Sigmoid colon (tissue), 7 donors: ENCODE results near the gene TNFRSF12A. TPM values are rescaled to one million over a fixed set of nuclear protein-coding genes. Genes with fewer than 3 reads are reported as not detected.

ENCODE experiments used
- DNase-seq: peaks from one replicate; pipeline ENCODE4 v3.0.0-alpha.2; 2019
- H3K27ac ChIP-seq, 4 donors: fragments of 200-600 bp; sonication (generic); one replicate each; pipeline ENCODE4 v1.5.1; 2016 to 2019; ENCODE audit warnings: mild to moderate bottlenecking in 1 of 4
- H3K27me3 ChIP-seq, 3 donors: fragments of 200-600 bp; sonication (generic); one replicate each; pipeline ENCODE4 v1.5.1; 2019; ENCODE audit warnings: mild to moderate bottlenecking in 1 of 3
- H3K36me3 ChIP-seq, 4 donors: fragments of 200-600 bp; sonication (generic); one replicate each; pipeline ENCODE4 v1.5.1; 2016 to 2019
- H3K4me1 ChIP-seq, 4 donors: fragments of 200-600 bp; sonication (generic); one replicate each; pipeline ENCODE4 v1.5.1; 2017 to 2019
- H3K4me3 ChIP-seq, 4 donors: fragments of 200-600 bp; sonication (generic); one replicate each; pipeline ENCODE4 v1.5.1; 2017 to 2019; ENCODE audit warnings: mild to moderate bottlenecking in 2 of 4, moderate library complexity in 1 of 4
- H3K9me3 ChIP-seq, 4 donors: fragments of 200-600 bp in 3 of 4; sonication (generic) in 3 of 4; one replicate each; pipeline versions ENCODE4 v1.5.1 to v1.6.1; 2013 to 2019
- EP300 ChIP-seq, 4 donors: sonication (generic); formaldehyde crosslinking; IDR thresholded peaks; one replicate each; pipeline ENCODE4 v1.6.1; 2017; ENCODE audit warnings: antibody characterized with exemption in 4 of 4
- POLR2A ChIP-seq, 2 donors: fragments of 450-650 bp; IDR thresholded peaks; one replicate each; pipeline ENCODE4 v1.6.1; 2016; ENCODE audit warnings: antibody characterized with exemption in 2 of 2, mild to moderate bottlenecking in 2 of 2, moderate library complexity in 2 of 2
- POLR2AphosphoS5 ChIP-seq, 4 donors: sonication (generic); formaldehyde crosslinking; IDR thresholded peaks; one replicate each; pipeline ENCODE4 v1.6.1; 2017; ENCODE audit warnings: antibody characterized with exemption in 4 of 4
- WGBS, 2 donors: extraction: QIAGEN DNeasy Blood & Tissue Kit; methylation state at CpG; one replicate each; pipeline ENCODE4 v1.1.7; 2013; 5-methylcytosine and 5-hydroxymethylcytosine counted together
- intact Hi-C: fragments of 100-400 bp; cut with DNase I; formaldehyde crosslinking; loops from one replicate; pipeline ENCODE4 v1.15.1; 2023
- polyA plus RNA-seq, 3 donors: library from polyadenylated mRNA; stranded (reverse); fragments of 200-250 nt; gene quantifications; one replicate each; pipeline ENCODE4 v1.2.3, GENCODE V29; 2013
- total RNA-seq, 4 donors: library from RNA; depleted of rRNA; stranded (reverse); fragments of >200 nt; gene quantifications; one replicate each; pipeline ENCODE4 v1.1.0, GENCODE V29; 2016
- TF ChIP-seq, protein P1 (sequence below), 4 experiments: fragments of 450-650 bp in 3 of 4; fragments of 200-600 bp in 1 of 4; IDR thresholded peaks; one replicate each; pipeline ENCODE4 v1.5.1; 2016 to 2019; ENCODE audit warnings: antibody characterized with exemption in 4 of 4, mild to moderate bottlenecking in 3 of 4, moderate library complexity in 2 of 4
- donor health status: healthy with polysubstance abuse.
- donor health status: Bipolar disorder and iron deficiency.
- donor health status: healthy.

Gene TNFRSF12A
- total and polyA plus RNA-seq, 7 donors: 6.1 to 78.2 (median 10.3) TPM

DNA sequence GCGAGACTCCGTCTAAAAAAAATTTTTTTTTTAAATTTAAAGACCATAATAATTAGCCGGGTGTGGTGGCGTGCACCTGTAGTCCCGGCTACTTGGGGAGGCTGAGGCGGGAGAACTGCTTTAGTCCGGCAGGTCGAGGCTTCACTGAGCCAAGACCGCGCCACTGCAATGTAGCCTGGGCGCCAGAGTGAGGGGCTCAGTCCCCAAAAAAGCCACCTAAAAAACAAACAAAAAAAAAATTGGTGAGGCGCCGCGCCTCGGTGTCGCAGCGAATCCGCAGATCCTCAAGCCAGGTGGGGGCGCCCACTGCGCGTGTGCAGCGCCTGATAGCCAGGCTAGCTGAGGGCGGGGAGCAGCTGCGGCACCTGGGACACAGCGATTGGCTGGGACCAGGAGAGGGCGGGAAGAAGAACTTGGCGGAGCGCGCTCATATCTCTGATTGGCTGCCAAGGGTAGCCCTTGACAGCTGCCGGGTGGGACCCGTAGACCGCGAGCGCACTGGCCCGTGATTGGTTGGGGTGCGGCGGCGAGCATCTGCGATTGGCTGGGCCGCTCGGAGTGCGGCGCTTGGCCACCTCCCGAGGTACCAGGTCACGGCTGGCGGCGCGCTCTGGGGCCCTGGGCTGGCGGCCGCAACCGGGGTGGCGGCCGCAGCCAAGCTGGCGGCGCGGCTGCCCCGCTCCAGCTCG is 16.4 kb upstream of the TNFRSF12A start:
- Histone ChIP-seq H3K27ac (no peak overlapping the region), H3K27me3 (peaks cover 10 to 54% (median 41%) of the 10 kb centered on the region in 3 donors), H3K4me3 (peak overlapping the region in 3 of 4 donors; percentile 25 to 31 (median 27)), H3K9me3 (no peaks in the 10 kb centered on the region), H3K36me3 (no peaks in the 10 kb centered on the region), H3K4me1 (peaks cover 0 to 7% (median 5%) of the 10 kb centered on the region in 4 donors)
- peak in 2 of 4 donors; percentile 23 to 51 for TF ChIP-seq POLR2AphosphoS5 (IDR thresholded peaks at IDR 0.05)
- no peak for TF ChIP-seq POLR2A (IDR thresholded peaks at IDR 0.05)
- TF ChIP-seq, protein P1, sequence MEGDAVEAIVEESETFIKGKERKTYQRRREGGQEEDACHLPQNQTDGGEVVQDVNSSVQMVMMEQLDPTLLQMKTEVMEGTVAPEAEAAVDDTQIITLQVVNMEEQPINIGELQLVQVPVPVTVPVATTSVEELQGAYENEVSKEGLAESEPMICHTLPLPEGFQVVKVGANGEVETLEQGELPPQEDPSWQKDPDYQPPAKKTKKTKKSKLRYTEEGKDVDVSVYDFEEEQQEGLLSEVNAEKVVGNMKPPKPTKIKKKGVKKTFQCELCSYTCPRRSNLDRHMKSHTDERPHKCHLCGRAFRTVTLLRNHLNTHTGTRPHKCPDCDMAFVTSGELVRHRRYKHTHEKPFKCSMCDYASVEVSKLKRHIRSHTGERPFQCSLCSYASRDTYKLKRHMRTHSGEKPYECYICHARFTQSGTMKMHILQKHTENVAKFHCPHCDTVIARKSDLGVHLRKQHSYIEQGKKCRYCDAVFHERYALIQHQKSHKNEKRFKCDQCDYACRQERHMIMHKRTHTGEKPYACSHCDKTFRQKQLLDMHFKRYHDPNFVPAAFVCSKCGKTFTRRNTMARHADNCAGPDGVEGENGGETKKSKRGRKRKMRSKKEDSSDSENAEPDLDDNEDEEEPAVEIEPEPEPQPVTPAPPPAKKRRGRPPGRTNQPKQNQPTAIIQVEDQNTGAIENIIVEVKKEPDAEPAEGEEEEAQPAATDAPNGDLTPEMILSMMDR (IDR thresholded peaks at IDR 0.05): peak in 3 of 4 experiments; percentile 7 to 39 (median 19)
- TF ChIP-seq EP300 (IDR thresholded peaks at IDR 0.05): no peak
- DNase-seq: peak; percentile 97
- intact Hi-C loops: loop anchor here (1.0 kb wide), 1 partner anchor 25 kb away; no protein-coding TSS in a partner anchor
- 4 to 7% methylated on average over 58 of the region's 58 CpGs for WGBS, 2 donors

DNA sequence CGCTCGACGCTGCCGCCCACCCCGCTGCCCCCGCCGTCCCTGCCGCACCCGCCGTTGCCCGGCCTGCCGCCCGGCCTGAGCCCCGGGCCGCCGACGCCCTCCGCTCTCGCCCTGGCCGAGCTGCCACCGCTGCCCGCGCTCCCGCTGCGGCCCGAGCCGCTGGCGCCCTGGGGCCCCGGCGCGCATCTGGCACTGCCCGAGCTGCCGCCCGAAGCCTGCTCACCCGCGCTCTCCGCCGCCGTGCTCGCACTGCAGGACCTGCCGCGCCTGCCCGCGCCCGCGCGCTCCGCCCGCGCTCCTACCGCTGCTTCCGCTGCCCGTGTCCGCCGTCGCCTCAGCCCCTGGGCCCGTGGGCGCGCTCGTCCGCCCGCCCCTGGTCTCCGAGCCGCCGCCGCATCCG is 15.8 kb upstream of the TNFRSF12A start:
- H3K4me1 ChIP-seq: peaks cover 0 to 7% (median 5%) of the 10 kb centered on the region in 4 donors
- no peaks in the 10 kb centered on the region for H3K9me3 ChIP-seq
- H3K27ac ChIP-seq: no peak overlapping the region
- TF ChIP-seq, protein P1 (IDR thresholded peaks at IDR 0.05): no peak
- TF ChIP-seq POLR2A (IDR thresholded peaks at IDR 0.05): no peak
- TF ChIP-seq EP300 (IDR thresholded peaks at IDR 0.05): no peak
- no peak for DNase-seq
- intact Hi-C loops: no loop called here
- H3K36me3 ChIP-seq: no peaks in the 10 kb centered on the region
- 1% methylated on average over 66 of the region's 67 CpGs for WGBS, 2 donors
- peak overlapping the region in 3 of 4 donors; percentile 25 to 31 (median 27) for H3K4me3 ChIP-seq
- H3K27me3 ChIP-seq: peaks cover 10 to 56% (median 43%) of the 10 kb centered on the region in 3 donors

- peaks cover 0 to 7% (median 5%) of the 10 kb centered on the region in 4 donors for H3K4me1 ChIP-seq
- TF ChIP-seq, protein P1 (IDR thresholded peaks at IDR 0.05): no peak
- no peak for TF ChIP-seq POLR2AphosphoS5 (IDR thresholded peaks at IDR 0.05)
- no peak for TF ChIP-seq EP300 (IDR thresholded peaks at IDR 0.05)
- no peak for TF ChIP-seq POLR2A (IDR thresholded peaks at IDR 0.05)
- intact Hi-C loops: no loop called here
- DNase-seq: no peak
- peaks cover 11 to 61% (median 48%) of the 10 kb centered on the region in 3 donors for H3K27me3 ChIP-seq
- H3K4me3 ChIP-seq: peak overlapping the region in 3 of 4 donors; percentile 17 to 28 (median 24)
- H3K36me3 ChIP-seq: no peaks in the 10 kb centered on the region
- no peak overlapping the region for H3K27ac ChIP-seq
- WGBS, 2 donors: 2 to 13% methylated on average over 25 of the region's 25 CpGs
- H3K9me3 ChIP-seq: no peaks in the 10 kb centered on the region
These were observed 15.3 kb upstream of the TNFRSF12A start for GRCh38 chr16:3004781-3005284.

GRCh38 chr16:3007059-3007956 is 12.9 kb upstream of the TNFRSF12A start:
- Histone ChIP-seq H3K27me3 (peaks cover 22 to 79% (median 65%) of the 10 kb centered on the region in 3 donors), H3K27ac (no peak overlapping the region), H3K4me1 (peaks cover 0 to 7% (median 5%) of the 10 kb centered on the region in 4 donors), H3K9me3 (no peaks in the 10 kb centered on the region), H3K36me3 (no peaks in the 10 kb centered on the region), H3K4me3 (no peak overlapping the region)
- WGBS, 2 donors: 9 to 29% methylated on average over 13 of the region's 13 CpGs
- intact Hi-C loops: no loop called here
- DNase-seq: no peak
- TF ChIP-seq, protein P1 (IDR thresholded peaks at IDR 0.05): no peak
- TF ChIP-seq POLR2AphosphoS5 (IDR thresholded peaks at IDR 0.05): no peak
- TF ChIP-seq POLR2A (IDR thresholded peaks at IDR 0.05): no peak
- TF ChIP-seq EP300 (IDR thresholded peaks at IDR 0.05): no peak
